ENCODE data around the gene GPR22. TPM values are rescaled to one million over a fixed set of nuclear protein-coding genes. Genes with fewer than 3 reads are reported as not detected.

The GPR22 gene
- total and polyA plus RNA-seq, 4 experiments from 2014 or later = 0.12 to 0.98 TPM; not detected in 2

GRCh38 chr7:107441581-107442422 lies 28.1 kb upstream of the GPR22 start:
- intact Hi-C loops (cut with micrococcal nuclease) = no loop called here
- Mint-ChIP-seq H3K4me3 (no peak overlapping the region), H3K4me1 (peaks cover 0 to 8% (median 1%) of the 10 kb centered on the region in 4 donors), H3K9me3 (no peaks in the 10 kb centered on the region), H3K27ac (no peak overlapping the region), H3K27me3 (no peaks in the 10 kb centered on the region), H3K36me3 (peaks cover 12 to 29% of the 10 kb centered on the region in 2 donors)
- no peak overlapping the region for H3K27ac ChIP-seq (ENCODE audit: low read depth, low read length)
- no peak for DNase-seq
- CTCF ChIA-PET (ENCODE audit: partially characterized antibody) = no interaction called here
- no peaks in the 10 kb centered on the region for H3K36me3 ChIP-seq (ENCODE audit: insufficient read depth, low read length)
- POLR2A ChIA-PET (ENCODE audit: partially characterized antibody) = no interaction called here
- H3K4me1 ChIP-seq (ENCODE audit: insufficient read depth, low read length) = no peaks in the 10 kb centered on the region
- no peak overlapping the region for H3K4me3 ChIP-seq (ENCODE audit: low read length in 2 of 2)
- H3K9me3 ChIP-seq (ENCODE audit: control insufficient read depth in 1 of 2, low read length in 2 of 2) = no peaks in the 10 kb centered on the region
- no peaks in the 10 kb centered on the region for H3K27me3 ChIP-seq (ENCODE audit: insufficient read depth, low read length)

- DNase-seq = no peak
- POLR2A ChIA-PET (ENCODE audit: partially characterized antibody) = no interaction called here
- Histone ChIP-seq H3K27ac (ENCODE audit: low read depth, low read length) (no peak overlapping the region), H3K4me1 (ENCODE audit: insufficient read depth, low read length) (no peaks in the 10 kb centered on the region), H3K9me3 (ENCODE audit: control insufficient read depth in 1 of 2, low read length in 2 of 2) (no peaks in the 10 kb centered on the region), H3K4me3 (ENCODE audit: low read length in 2 of 2) (no peak overlapping the region), H3K36me3 (ENCODE audit: insufficient read depth, low read length) (no peaks in the 10 kb centered on the region), H3K27me3 (ENCODE audit: insufficient read depth, low read length) (no peaks in the 10 kb centered on the region)
- CTCF ChIA-PET (ENCODE audit: partially characterized antibody) = no interaction called here
- Mint-ChIP-seq H3K36me3 (peaks cover 16 to 30% of the 10 kb centered on the region in 2 donors), H3K27me3 (no peaks in the 10 kb centered on the region), H3K9me3 (no peaks in the 10 kb centered on the region), H3K4me1 (peaks cover 0 to 11% (median 3%) of the 10 kb centered on the region in 4 donors), H3K27ac (peak overlapping the region in 1 of 7 donors; percentile 80), H3K4me3 (no peak overlapping the region)
- intact Hi-C loops (cut with micrococcal nuclease) = no loop called here
Observed at GRCh38 chr7:107442678-107443077, 27.2 kb upstream of the GPR22 start.

DNA sequence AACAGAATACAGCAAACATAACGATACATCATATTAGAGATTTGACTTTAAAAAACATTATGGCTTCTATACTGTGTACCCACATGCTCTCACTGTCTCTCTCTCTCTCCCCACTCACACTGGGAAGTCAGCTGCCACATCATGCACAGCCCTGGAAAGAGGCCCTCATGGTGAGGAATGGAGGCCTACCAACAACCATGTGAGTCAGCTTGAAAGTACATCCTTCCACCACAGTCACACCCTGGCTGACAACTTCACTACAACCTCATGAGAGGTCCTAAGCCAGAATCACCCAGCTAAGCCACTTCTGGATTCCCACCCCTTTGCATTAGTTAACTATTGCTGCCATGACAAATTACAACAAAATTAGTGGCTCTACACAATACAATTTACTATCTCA lies 23.3 kb upstream of the GPR22 start:
- ChIA-PET CTCF (ENCODE audit: partially characterized antibody) (no interaction called here), POLR2A (ENCODE audit: partially characterized antibody) (no interaction called here)
- intact Hi-C loops (cut with micrococcal nuclease) = no loop called here
- no peaks in the 10 kb centered on the region for H3K27me3 ChIP-seq (ENCODE audit: insufficient read depth, low read length)
- no peaks in the 10 kb centered on the region for H3K9me3 ChIP-seq (ENCODE audit: control insufficient read depth in 1 of 2, low read length in 2 of 2)
- H3K27me3 Mint-ChIP-seq = no peaks in the 10 kb centered on the region
- peaks cover 0 to 12% (median 7%) of the 10 kb centered on the region in 4 donors for H3K4me1 Mint-ChIP-seq
- no peak overlapping the region for H3K27ac ChIP-seq (ENCODE audit: low read depth, low read length)
- DNase-seq = no peak
- no peaks in the 10 kb centered on the region for H3K9me3 Mint-ChIP-seq
- H3K4me3 Mint-ChIP-seq = no peak overlapping the region
- H3K4me1 ChIP-seq (ENCODE audit: insufficient read depth, low read length) = no peaks in the 10 kb centered on the region
- peak overlapping the region in 1 of 7 donors; percentile 78 for H3K27ac Mint-ChIP-seq
- H3K36me3 ChIP-seq (ENCODE audit: insufficient read depth, low read length) = no peaks in the 10 kb centered on the region
- H3K36me3 Mint-ChIP-seq = peaks cover 36 to 58% of the 10 kb centered on the region in 2 donors
- H3K4me3 ChIP-seq (ENCODE audit: low read length in 2 of 2) = no peak overlapping the region

DNA sequence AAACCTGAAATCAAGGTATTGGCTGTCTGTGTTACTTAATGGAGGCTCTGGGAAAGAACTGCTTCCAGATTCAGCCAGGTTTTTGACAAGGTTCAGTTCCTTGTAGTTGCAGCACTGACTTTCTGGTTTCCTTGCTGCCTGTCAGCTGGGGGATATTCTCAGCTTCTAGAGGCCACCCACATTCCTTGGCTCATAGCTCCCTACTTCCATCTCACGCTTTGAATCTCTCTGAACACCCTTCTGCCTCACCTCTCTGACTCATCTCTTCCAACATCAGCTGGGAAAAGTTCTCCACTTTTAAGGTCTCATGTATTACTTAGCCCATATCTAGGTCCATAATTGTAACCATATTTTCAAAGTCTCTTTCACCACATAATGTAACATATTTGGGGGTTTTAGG lies 22.9 kb upstream of the GPR22 start:
- H3K4me1 Mint-ChIP-seq = peaks cover 0 to 12% (median 8%) of the 10 kb centered on the region in 4 donors
- ChIA-PET POLR2A (ENCODE audit: partially characterized antibody) (no interaction called here), CTCF (ENCODE audit: partially characterized antibody) (no interaction called here)
- DNase-seq = no peak
- no peaks in the 10 kb centered on the region for H3K27me3 Mint-ChIP-seq
- H3K27me3 ChIP-seq (ENCODE audit: insufficient read depth, low read length) = no peaks in the 10 kb centered on the region
- intact Hi-C loops (cut with micrococcal nuclease) = no loop called here
- H3K4me3 ChIP-seq (ENCODE audit: low read length in 2 of 2) = no peak overlapping the region
- H3K9me3 Mint-ChIP-seq = no peaks in the 10 kb centered on the region
- H3K4me3 Mint-ChIP-seq = no peak overlapping the region
- no peak overlapping the region for H3K27ac Mint-ChIP-seq
- no peaks in the 10 kb centered on the region for H3K9me3 ChIP-seq (ENCODE audit: control insufficient read depth in 1 of 2, low read length in 2 of 2)
- no peak overlapping the region for H3K27ac ChIP-seq (ENCODE audit: low read depth, low read length)
- H3K4me1 ChIP-seq (ENCODE audit: insufficient read depth, low read length) = no peaks in the 10 kb centered on the region
- no peaks in the 10 kb centered on the region for H3K36me3 ChIP-seq (ENCODE audit: insufficient read depth, low read length)
- H3K36me3 Mint-ChIP-seq = peaks cover 36 to 58% of the 10 kb centered on the region in 2 donors

DNA sequence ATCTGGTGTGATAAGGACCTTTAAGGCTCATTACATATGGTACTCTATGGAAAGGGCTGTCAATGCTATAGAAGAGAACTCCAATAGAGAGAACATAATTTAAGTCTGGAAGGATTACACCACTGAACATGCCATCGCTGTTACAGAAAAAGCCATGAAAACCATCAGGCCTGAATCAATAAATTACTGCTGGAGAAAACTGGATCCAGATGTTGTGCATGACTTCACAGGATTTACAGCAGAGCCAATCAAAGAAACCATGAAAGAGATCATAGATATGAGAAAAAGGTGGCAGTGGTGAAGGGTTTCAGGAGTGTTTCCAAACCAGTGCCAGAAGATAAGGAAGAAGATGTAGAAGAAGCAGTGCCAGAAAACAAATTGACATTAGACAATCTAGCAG lies 18.9 kb upstream of the GPR22 start:
- Mint-ChIP-seq H3K4me1 (peaks cover under 1 to 20% (median 11%) of the 10 kb centered on the region in 4 donors), H3K27ac (no peak overlapping the region), H3K36me3 (peaks cover 37 to 59% of the 10 kb centered on the region in 2 donors), H3K27me3 (no peaks in the 10 kb centered on the region), H3K4me3 (no peak overlapping the region), H3K9me3 (no peaks in the 10 kb centered on the region)
- no peaks in the 10 kb centered on the region for H3K9me3 ChIP-seq (ENCODE audit: control insufficient read depth in 1 of 2, low read length in 2 of 2)
- H3K4me3 ChIP-seq (ENCODE audit: low read length in 2 of 2) = no peak overlapping the region
- no peaks in the 10 kb centered on the region for H3K36me3 ChIP-seq (ENCODE audit: insufficient read depth, low read length)
- ChIA-PET POLR2A (ENCODE audit: partially characterized antibody) (no interaction called here), CTCF (ENCODE audit: partially characterized antibody) (no interaction called here)
- intact Hi-C loops (cut with micrococcal nuclease) = no loop called here
- no peaks in the 10 kb centered on the region for H3K4me1 ChIP-seq (ENCODE audit: insufficient read depth, low read length)
- no peaks in the 10 kb centered on the region for H3K27me3 ChIP-seq (ENCODE audit: insufficient read depth, low read length)
- no peak for DNase-seq
- no peak overlapping the region for H3K27ac ChIP-seq (ENCODE audit: low read depth, low read length)

- ChIA-PET POLR2A (ENCODE audit: partially characterized antibody) (no interaction called here), CTCF (ENCODE audit: partially characterized antibody) (interaction anchor here (1.0 kb wide), 1 partner anchor 9 kb away, joined by 4 read pairs; no protein-coding TSS in a partner anchor)
- no peaks in the 10 kb centered on the region for H3K9me3 ChIP-seq (ENCODE audit: control insufficient read depth in 1 of 2, low read length in 2 of 2)
- no peak overlapping the region for H3K4me3 Mint-ChIP-seq
- no peaks in the 10 kb centered on the region for H3K27me3 ChIP-seq (ENCODE audit: insufficient read depth, low read length)
- no peak overlapping the region for H3K27ac Mint-ChIP-seq
- H3K27ac ChIP-seq (ENCODE audit: low read depth, low read length) = no peak overlapping the region
- H3K4me3 ChIP-seq (ENCODE audit: low read length in 2 of 2) = no peak overlapping the region
- H3K4me1 ChIP-seq (ENCODE audit: insufficient read depth, low read length) = no peaks in the 10 kb centered on the region
- H3K36me3 ChIP-seq (ENCODE audit: insufficient read depth, low read length) = no peaks in the 10 kb centered on the region
- no peaks in the 10 kb centered on the region for H3K9me3 Mint-ChIP-seq
- intact Hi-C loops (cut with micrococcal nuclease) = no loop called here
- no peaks in the 10 kb centered on the region for H3K27me3 Mint-ChIP-seq
- no peak for DNase-seq
- H3K36me3 Mint-ChIP-seq = peaks cover 44 to 73% of the 10 kb centered on the region in 2 donors
- H3K4me1 Mint-ChIP-seq = peaks cover 6 to 16% (median 8%) of the 10 kb centered on the region in 4 donors
Observed at GRCh38 chr7:107453388-107453787, 16.5 kb upstream of the GPR22 start.

DNA sequence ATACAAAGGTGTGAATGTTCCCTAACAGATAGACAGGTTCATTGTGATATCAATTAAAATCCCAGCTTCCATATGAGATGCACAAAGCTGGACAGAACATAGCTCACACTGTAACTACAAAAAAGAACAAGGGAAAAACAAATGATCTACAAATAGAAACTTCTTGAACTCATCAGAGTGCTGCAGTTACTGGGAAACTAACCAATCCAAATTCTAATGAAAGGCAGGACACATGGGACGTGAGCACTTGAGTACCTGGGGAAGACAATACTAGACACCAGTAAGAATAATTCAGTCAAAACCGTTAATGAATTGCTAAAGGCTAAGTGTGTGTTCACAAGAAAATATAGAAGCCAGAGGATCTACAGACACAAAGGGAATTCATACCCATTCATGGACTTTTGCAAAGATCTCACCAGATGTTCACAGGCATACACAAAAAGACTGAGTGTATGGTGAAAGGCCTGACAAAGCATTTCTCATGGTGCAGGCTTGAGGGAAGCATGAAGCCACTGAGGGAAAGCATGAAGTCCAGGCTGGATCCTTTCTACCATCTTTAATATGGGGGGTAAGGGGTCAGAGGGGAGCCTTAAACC lies 7.8 kb upstream of the GPR22 start:
- Mint-ChIP-seq H3K9me3 (no peaks in the 10 kb centered on the region), H3K36me3 (peaks cover 24 to 25% of the 10 kb centered on the region in 2 donors), H3K4me3 (no peak overlapping the region), H3K4me1 (peaks cover 0 to 5% (median under 1%) of the 10 kb centered on the region in 4 donors), H3K27me3 (no peaks in the 10 kb centered on the region), H3K27ac (peak overlapping the region in 1 of 7 donors; percentile 10)
- ChIA-PET CTCF (ENCODE audit: partially characterized antibody) (interaction anchor here (0.8 to 3.8 kb wide), 3 partner anchors 9 to 417 kb away, joined by 3 to 51 read pairs (median 4); no protein-coding TSS in a partner anchor), POLR2A (ENCODE audit: partially characterized antibody) (no interaction called here)
- no peak overlapping the region for H3K27ac ChIP-seq (ENCODE audit: low read depth, low read length)
- H3K9me3 ChIP-seq (ENCODE audit: control insufficient read depth in 1 of 2, low read length in 2 of 2) = no peaks in the 10 kb centered on the region
- intact Hi-C loops (cut with micrococcal nuclease) = loop anchor here (2.0 to 5.0 kb wide), 2 partner anchors 285 to 685 kb away; no protein-coding TSS in a partner anchor
- H3K4me3 ChIP-seq (ENCODE audit: low read length in 2 of 2) = no peak overlapping the region
- H3K27me3 ChIP-seq (ENCODE audit: insufficient read depth, low read length) = no peaks in the 10 kb centered on the region
- no peaks in the 10 kb centered on the region for H3K36me3 ChIP-seq (ENCODE audit: insufficient read depth, low read length)
- DNase-seq = no peak
- no peaks in the 10 kb centered on the region for H3K4me1 ChIP-seq (ENCODE audit: insufficient read depth, low read length)
